Loucy (cell line): ENCODE data around the gene ZNF804A.

Experiments used
- CTCF ChIP-seq: fragments of 200-600 bp; sonication (generic); conservative IDR thresholded peaks from 2 replicates; pipeline ENCODE4 v1.5.1; 2014; ENCODE audit warnings: mild to moderate bottlenecking, antibody characterized with exemption, low read length
- EZH2phosphoT487 ChIP-seq: fragments of 200-600 bp; IDR thresholded peaks from 2 replicates; pipeline ENCODE4 v1.6.1; 2018; ENCODE audit warnings: antibody characterized with exemption, mild to moderate bottlenecking, moderate library complexity, borderline replicate concordance

- TF ChIP-seq CTCF, result no peak
- TF ChIP-seq EZH2phosphoT487, result no peak
These were observed 91.3 kb downstream of the ZNF804A start for GRCh38 chr2:184689638-184690037.
